CD14-positive monocyte (primary cell): Measurements from ENCODE around the gene CALCA. TPM values are rescaled to one million over a fixed set of nuclear protein-coding genes. Genes with fewer than 3 reads are reported as not detected.

ENCODE experiments used
- DNase-seq, 3 donors: peaks; one replicate each; pipeline ENCODE4 v3.0.0-alpha.2; 2011 to 2022
- H2AFZ ChIP-seq: 2 replicates; pipeline ENCODE4 v1.6.0; 2012; ENCODE audit warnings: mild to moderate bottlenecking, low read depth, low read length, inconsistent platforms; ENCODE audit not compliant: insufficient read depth, poor library complexity, severe bottlenecking
- H3K27ac ChIP-seq, 2 donors: 1 replicate in 1 of 2; 2 replicates in 1 of 2; pipeline ENCODE4 v1.5.1; 2012 to 2013; ENCODE audit warnings: low read length in 2 of 2, control low read depth in 1 of 2, inconsistent platforms in 1 of 2, low read depth in 1 of 2, mild to moderate bottlenecking in 1 of 2
- H3K27me3 ChIP-seq, 2 donors: one replicate each; pipeline versions ENCODE4 v1.6.0 to v1.6.1; 2011 to 2013; ENCODE audit warnings: low read length in 2 of 2; ENCODE audit not compliant: control insufficient read depth in 2 of 2, insufficient read depth in 2 of 2
- H3K36me3 ChIP-seq, 2 donors: replicated peaks in 1 of 2; 1 replicate in 1 of 2; 2 replicates in 1 of 2; pipeline versions ENCODE4 v1.5.1 to v1.6.1; 2012 to 2013; ENCODE audit warnings: low read length in 2 of 2, control low read depth in 1 of 2, inconsistent platforms in 1 of 2, mild to moderate bottlenecking in 1 of 2; ENCODE audit not compliant: insufficient read depth in 2 of 2, control insufficient read depth in 1 of 2
- H3K4me1 ChIP-seq, 2 donors: 1 replicate in 1 of 2; 2 replicates in 1 of 2; pipeline versions ENCODE4 v1.5.1 to v1.6.1; 2012 to 2013; ENCODE audit warnings: low read length in 2 of 2, control low read depth in 1 of 2, inconsistent platforms in 1 of 2, mild to moderate bottlenecking in 1 of 2, moderate library complexity in 1 of 2; ENCODE audit not compliant: insufficient read depth in 2 of 2, control insufficient read depth in 1 of 2
- H3K4me2 ChIP-seq: replicated peaks from 2 replicates; pipeline ENCODE3; 2012; ENCODE audit warnings: low read length, moderate library complexity, mild to moderate bottlenecking; ENCODE audit not compliant: poor library complexity, severe bottlenecking; ENCODE audit errors: extremely low read depth
- H3K4me3 ChIP-seq, 3 experiments: fragments of 200-600 bp in 1 of 3; sonication (generic) in 1 of 3; replicated peaks in 1 of 3; 1 replicate in 2 of 3; 2 replicates in 1 of 3; pipeline ENCODE4 v1.5.1; 2011 to 2013; ENCODE audit warnings: low read length in 3 of 3, mild to moderate bottlenecking in 3 of 3, control low read depth in 2 of 3, low read depth in 2 of 3, inconsistent platforms in 1 of 3, moderate library complexity in 1 of 3
- H3K79me2 ChIP-seq: 2 replicates; pipeline ENCODE4 v1.6.0; 2012; ENCODE audit warnings: mild to moderate bottlenecking, control low read depth, inconsistent platforms, low read length, moderate library complexity; ENCODE audit not compliant: insufficient read depth
- H3K9ac ChIP-seq: 2 replicates; pipeline ENCODE4 v1.6.0; 2017; ENCODE audit warnings: low read length, mild to moderate bottlenecking; ENCODE audit not compliant: insufficient read depth, poor library complexity, severe bottlenecking
- H3K9me3 ChIP-seq, 2 donors: replicated peaks in 1 of 2; 1 replicate in 1 of 2; 2 replicates in 1 of 2; pipeline versions ENCODE4 v1.5.1 to v1.6.1; 2012 to 2013; ENCODE audit warnings: low read length in 2 of 2, control low read depth in 1 of 2; ENCODE audit not compliant: control insufficient read depth in 1 of 2, insufficient read depth in 1 of 2
- H4K20me1 ChIP-seq: 2 replicates; pipeline ENCODE4 v1.6.0; 2012; ENCODE audit warnings: mild to moderate bottlenecking, low read length, control low read depth, moderate library complexity; ENCODE audit not compliant: insufficient read depth
- H3K27ac Mint-ChIP-seq, 7 donors: one replicate each; pipeline ENCODE4 v1.8.0; 2020; ENCODE audit warnings: mild to moderate bottlenecking in 7 of 7, mixed read lengths in 7 of 7, moderate library complexity in 6 of 7, inconsistent platforms in 2 of 7
- H3K27me3 Mint-ChIP-seq, 3 donors: one replicate each; pipeline ENCODE4 v1.8.0; 2021 to 2022; ENCODE audit warnings: low read depth in 3 of 3, mild to moderate bottlenecking in 3 of 3, mixed read lengths in 3 of 3, moderate library complexity in 3 of 3, inconsistent platforms in 1 of 3
- H3K36me3 Mint-ChIP-seq, 2 donors: one replicate each; pipeline ENCODE4 v1.8.0; 2020; ENCODE audit warnings: mixed read lengths in 2 of 2, inconsistent platforms in 1 of 2, mild to moderate bottlenecking in 1 of 2
- H3K4me1 Mint-ChIP-seq: one replicate; pipeline ENCODE4 v1.8.0; 2020; ENCODE audit warnings: mild to moderate bottlenecking, mixed read lengths
- H3K4me3 Mint-ChIP-seq, 2 donors: one replicate each; pipeline ENCODE4 v1.8.0; 2020; ENCODE audit warnings: mild to moderate bottlenecking in 2 of 2, mixed read lengths in 2 of 2, moderate library complexity in 1 of 2
- H3K9me3 Mint-ChIP-seq, 7 donors: one replicate each; pipeline ENCODE4 v1.8.0; 2020 to 2022; ENCODE audit warnings: mixed read lengths in 7 of 7, mild to moderate bottlenecking in 6 of 7, moderate library complexity in 6 of 7, inconsistent platforms in 2 of 7
- WGBS: methylation state at CpG from one replicate; pipeline ENCODE4 v1.1.5; 2013; ENCODE audit warnings: missing lambda C conversion rate; ENCODE audit not compliant: insufficient coverage; 5-methylcytosine and 5-hydroxymethylcytosine counted together
- intact Hi-C, 2 donors: fragments of 100-400 bp; cut with micrococcal nuclease; formaldehyde crosslinking; loops; one replicate each; pipeline versions ENCODE4 v1.15.0 to v1.15.1; 2023
- polyA plus RNA-seq, 3 donors: library from polyadenylated mRNA; depleted of rRNA in 1 of 3; unstranded in 2 of 3; stranded (reverse) in 1 of 3; fragments of 300-500 nt in 2 of 3; fragments of >200 nt in 1 of 3; fragmentation: Illumina TruSeq in 2 of 3; gene quantifications; 1 replicate in 2 of 3; 2 replicates in 1 of 3; pipeline ENCODE4 v1.2.3, GENCODE V29; 2012 to 2021
- TF ChIP-seq, protein P1 (sequence below): fragments of 200-600 bp; IDR thresholded peaks from one replicate; pipeline ENCODE4 v1.8.0; 2022; ENCODE audit warnings: antibody characterized with exemption, mild to moderate bottlenecking

Gene CALCA
- polyA plus RNA-seq, 3 donors = not detected

DNA sequence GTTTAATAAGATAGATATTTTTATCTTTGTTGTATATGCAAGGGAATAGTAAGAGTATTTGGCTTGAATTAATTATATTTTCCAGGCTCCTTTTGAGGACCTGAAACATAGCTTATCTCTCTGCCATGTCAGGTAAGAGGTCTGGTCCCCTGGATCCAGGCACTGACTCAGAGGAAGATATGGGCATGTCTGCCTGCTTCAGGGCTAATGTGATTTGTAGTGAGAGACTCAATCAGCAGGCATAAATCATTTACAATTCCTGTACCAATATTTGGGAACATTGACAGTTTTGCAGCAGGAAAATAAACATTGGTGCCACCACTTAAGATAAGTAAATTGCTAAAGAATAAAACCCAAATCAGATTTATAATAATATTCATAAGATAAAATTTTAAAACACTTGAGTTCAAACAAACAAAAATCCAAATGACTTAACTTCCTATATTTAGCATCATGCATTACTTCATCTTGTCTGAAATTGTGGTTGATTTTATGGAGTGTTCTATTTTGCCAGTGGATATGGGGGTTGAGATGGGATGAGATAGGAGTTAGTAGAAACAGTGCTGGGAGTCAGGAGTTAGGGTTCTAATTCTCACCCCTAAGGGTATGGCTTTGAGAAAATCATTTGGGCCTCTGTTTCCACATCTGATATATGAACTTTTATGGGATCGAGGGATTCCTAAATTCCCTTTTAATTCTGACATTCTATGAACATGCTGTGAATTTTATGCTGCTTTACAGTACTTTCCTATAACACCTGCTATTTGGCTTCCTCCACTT, 5.1 kb upstream of the CALCA start:
- peaks cover 0 to 34% of the 10 kb centered on the region in 2 donors for H3K9me3 ChIP-seq
- no peaks in the 10 kb centered on the region for H4K20me1 ChIP-seq
- TF ChIP-seq, protein P1, sequence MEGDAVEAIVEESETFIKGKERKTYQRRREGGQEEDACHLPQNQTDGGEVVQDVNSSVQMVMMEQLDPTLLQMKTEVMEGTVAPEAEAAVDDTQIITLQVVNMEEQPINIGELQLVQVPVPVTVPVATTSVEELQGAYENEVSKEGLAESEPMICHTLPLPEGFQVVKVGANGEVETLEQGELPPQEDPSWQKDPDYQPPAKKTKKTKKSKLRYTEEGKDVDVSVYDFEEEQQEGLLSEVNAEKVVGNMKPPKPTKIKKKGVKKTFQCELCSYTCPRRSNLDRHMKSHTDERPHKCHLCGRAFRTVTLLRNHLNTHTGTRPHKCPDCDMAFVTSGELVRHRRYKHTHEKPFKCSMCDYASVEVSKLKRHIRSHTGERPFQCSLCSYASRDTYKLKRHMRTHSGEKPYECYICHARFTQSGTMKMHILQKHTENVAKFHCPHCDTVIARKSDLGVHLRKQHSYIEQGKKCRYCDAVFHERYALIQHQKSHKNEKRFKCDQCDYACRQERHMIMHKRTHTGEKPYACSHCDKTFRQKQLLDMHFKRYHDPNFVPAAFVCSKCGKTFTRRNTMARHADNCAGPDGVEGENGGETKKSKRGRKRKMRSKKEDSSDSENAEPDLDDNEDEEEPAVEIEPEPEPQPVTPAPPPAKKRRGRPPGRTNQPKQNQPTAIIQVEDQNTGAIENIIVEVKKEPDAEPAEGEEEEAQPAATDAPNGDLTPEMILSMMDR = no peak
- H3K4me1 ChIP-seq = no peaks in the 10 kb centered on the region
- H3K4me2 ChIP-seq = no peak overlapping the region
- H3K27me3 Mint-ChIP-seq = peaks cover 50 to 59% (median 58%) of the 10 kb centered on the region in 3 donors
- no peak for DNase-seq
- no peaks in the 10 kb centered on the region for H3K36me3 Mint-ChIP-seq
- H3K27me3 ChIP-seq = peaks cover 51 to 65% of the 10 kb centered on the region in 2 donors
- H3K4me3 ChIP-seq = no peak overlapping the region
- no peaks in the 10 kb centered on the region for H3K79me2 ChIP-seq
- H3K4me3 Mint-ChIP-seq = no peak overlapping the region
- peak overlapping the region in 1 of 7 donors; percentile 6 for H3K27ac Mint-ChIP-seq
- intact Hi-C loops = no loop called here
- no peak overlapping the region for H2AFZ ChIP-seq
- peaks cover 22% of the 10 kb centered on the region for H3K4me1 Mint-ChIP-seq
- H3K27ac ChIP-seq = no peak overlapping the region
- H3K9ac ChIP-seq = no peak overlapping the region
- H3K9me3 Mint-ChIP-seq = peaks cover 0 to 18% (median 2%) of the 10 kb centered on the region in 7 donors
- WGBS = no CpG with 5 or more reads among the region's 1 CpG
- H3K36me3 ChIP-seq = no peaks in the 10 kb centered on the region

DNA sequence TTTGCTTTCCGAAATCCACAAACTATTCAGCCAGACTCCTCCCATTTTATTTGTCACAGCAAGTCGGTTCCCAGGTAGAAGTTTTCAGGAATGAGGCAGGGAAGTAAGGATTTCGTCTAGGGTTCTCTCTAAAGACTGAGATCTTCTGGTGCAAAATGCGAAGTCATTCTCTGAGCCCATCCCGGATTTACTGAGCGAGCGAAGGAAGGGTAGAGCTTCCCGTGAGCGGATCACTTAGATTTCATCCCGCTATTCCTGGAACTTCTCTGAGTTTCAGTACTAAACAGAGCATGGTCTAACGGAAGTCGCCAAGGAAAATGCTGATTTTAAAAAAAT, 3.1 kb upstream of the CALCA start:
- Histone ChIP-seq H3K36me3 (no peaks in the 10 kb centered on the region), H3K27ac (no peak overlapping the region), H2AFZ (no peak overlapping the region), H3K4me3 (no peak overlapping the region), H3K4me2 (no peak overlapping the region), H3K9ac (no peak overlapping the region), H4K20me1 (no peaks in the 10 kb centered on the region), H3K79me2 (no peaks in the 10 kb centered on the region), H3K4me1 (no peaks in the 10 kb centered on the region), H3K9me3 (peaks cover 0 to 40% of the 10 kb centered on the region in 2 donors), H3K27me3 (peaks cover 62 to 77% of the 10 kb centered on the region in 2 donors)
- TF ChIP-seq, protein P1 = no peak
- WGBS = 2% methylated on average over 9 of the region's 12 CpGs
- H3K4me1 Mint-ChIP-seq = peaks cover 25% of the 10 kb centered on the region
- intact Hi-C loops = no loop called here
- DNase-seq = no peak
- H3K9me3 Mint-ChIP-seq = peaks cover 0 to 20% (median 2%) of the 10 kb centered on the region in 7 donors
- H3K27me3 Mint-ChIP-seq = peaks cover 71 to 74% (median 71%) of the 10 kb centered on the region in 3 donors
- peak overlapping the region in 1 of 2 donors; percentile 73 for H3K4me3 Mint-ChIP-seq
- H3K36me3 Mint-ChIP-seq = no peaks in the 10 kb centered on the region
- H3K27ac Mint-ChIP-seq = no peak overlapping the region
